Activated CD8-positive, alpha-beta memory T cell treated with anti-CD3 and anti-CD28 coated beads for 48 hours (primary cell): ENCODE measurements around the gene NKX2-2.

Source experiments
- DNase-seq, 3 experiments: peaks; one replicate each; pipeline ENCODE4 v3.0.0-alpha.2; 2020; ENCODE audit warnings: low read depth in 2 of 3, low spot score in 2 of 3

NKX2-2 gene

DNA sequence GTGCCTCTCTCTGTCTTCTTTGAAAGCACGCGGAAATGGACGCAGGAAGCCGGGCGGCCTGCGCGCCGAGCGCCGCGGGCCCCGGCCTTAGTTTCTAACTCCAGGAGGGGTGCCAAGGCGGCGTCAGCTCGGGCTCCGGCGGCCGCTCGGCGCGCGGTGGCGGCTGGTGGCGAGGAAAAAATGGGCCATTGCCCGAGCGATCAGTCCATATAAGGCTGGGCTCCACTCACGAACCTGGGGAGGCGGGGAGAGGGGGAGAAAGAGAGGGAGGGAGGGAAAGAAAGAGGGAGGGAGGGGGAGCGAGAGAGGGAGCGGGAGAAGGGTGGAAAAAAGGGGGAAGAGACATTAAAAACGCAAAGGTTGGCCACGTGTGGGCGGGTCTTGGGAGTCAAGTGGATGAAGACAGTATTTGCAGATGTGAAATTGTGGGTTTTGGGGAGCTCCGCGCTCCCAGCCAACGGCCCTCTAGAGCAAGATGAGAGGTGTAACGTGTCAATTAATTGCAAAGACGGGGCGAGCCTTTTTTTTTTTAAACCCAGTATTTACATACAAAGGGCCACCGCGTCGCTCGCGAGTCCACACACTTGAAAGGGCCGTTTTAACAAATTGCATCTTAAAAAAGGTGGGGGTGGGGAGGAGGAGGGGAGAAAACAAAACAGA lies at the start of gene NKX2-2:
Gene NKX2-2, minus strand, starts transcription at position 184 of the 660 bp plus-strand sequence. CDS start 395 bp downstream, outside the sequence.
- no peak for DNase-seq

GRCh38 chr20:21562656-21563055 lies 48.8 kb upstream of the NKX2-2 start:
- DNase-seq, result no peak

GRCh38 chr20:21559305-21559704 lies 45.4 kb upstream of the NKX2-2 start:
- DNase-seq, result no peak

GRCh38 chr20:21557241-21558020 lies 43.6 kb upstream of the NKX2-2 start:
- DNase-seq, result no peak

DNA sequence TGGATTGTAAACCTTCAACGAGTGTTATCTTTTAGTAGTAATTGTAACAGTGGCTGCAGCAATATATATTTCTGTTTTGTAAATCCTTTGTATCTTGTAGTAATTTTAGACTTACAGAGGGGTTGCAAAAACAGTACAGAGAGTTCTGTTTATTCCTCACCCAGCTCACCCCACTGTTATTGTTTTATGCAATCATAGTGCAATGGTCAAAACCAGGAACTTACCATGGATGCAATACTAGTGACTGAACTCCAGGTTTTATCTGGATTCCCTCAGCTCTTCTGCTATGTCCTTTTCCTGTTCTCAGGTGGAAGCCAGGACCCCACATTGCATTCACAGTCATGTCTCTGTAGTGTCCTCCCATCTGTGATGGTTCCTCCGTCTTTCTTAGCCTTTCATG lies 42.5 kb upstream of the NKX2-2 start:
- DNase-seq, result no peak

DNA sequence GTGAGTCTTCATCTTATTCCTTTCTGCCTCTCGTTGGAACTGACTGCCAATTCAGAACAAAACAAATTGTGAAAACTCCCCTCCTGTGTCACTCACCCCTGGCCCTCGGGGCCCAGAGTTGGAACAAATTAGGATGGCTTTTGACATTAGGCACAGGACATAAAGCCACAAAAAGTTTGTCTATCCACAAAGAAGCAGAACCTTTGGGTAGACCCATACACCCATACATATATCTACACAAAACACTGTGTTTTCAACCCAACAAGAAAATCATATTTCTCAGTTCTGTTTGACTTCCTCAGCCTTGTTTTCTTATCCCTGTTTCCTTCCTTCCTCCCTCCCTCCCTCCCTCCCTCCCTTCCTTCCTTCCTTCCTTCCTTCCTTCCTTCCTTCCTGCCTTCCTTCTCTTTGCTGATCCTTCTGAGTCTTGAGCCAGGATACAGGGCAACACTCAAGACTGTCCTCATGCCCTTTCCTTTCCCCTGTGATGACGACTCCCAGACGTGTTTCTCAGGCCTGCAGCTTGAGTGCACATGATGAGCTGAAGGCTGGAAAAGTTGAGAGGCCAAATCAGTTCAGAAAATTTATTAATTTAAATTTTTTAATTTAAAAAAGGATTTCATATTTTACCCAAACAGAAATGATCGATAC lies 41.7 kb upstream of the NKX2-2 start:
- no peak for DNase-seq

- DNase-seq, result no peak
These were observed 41.1 kb upstream of the NKX2-2 start for GRCh38 chr20:21554985-21555384.

GRCh38 chr20:21554376-21554890 lies 40.6 kb upstream of the NKX2-2 start:
- no peak for DNase-seq

GRCh38 chr20:21550587-21550986 lies 36.7 kb upstream of the NKX2-2 start:
- DNase-seq, result no peak

DNA sequence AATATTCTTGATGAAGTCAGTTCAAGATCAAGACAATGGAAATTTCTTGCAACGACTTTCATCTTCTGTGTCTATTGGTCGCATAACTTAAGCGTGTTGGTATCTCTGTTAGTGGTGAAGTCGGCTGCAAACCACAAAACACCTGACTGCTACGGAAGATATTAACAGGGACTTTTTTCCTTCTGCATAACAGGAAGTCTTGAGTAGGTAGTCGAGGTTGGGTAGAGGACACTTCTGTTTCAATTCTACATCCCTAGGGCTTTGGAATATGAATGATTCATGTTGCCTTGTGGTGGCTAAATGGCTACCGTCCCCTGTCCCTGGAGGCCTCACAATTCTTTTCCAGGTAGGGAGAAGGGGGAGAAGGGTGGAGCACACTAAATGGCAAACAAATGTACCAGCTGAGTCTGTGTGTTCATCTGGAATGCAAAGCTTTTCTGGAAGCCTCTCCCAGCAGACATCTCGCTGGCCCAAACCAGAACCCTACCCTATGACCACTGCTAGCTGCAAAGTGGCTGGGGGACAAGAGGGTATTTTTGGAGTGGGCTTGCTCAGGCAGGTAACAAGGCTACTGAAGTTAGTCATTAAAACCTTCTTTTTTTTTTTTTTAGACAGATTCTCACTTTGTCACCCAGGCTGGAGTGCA lies 34.6 kb upstream of the NKX2-2 start:
- no peak for DNase-seq

- no peak for DNase-seq
These were observed 32.5 kb upstream of the NKX2-2 start for GRCh38 chr20:21546355-21546754.

DNA sequence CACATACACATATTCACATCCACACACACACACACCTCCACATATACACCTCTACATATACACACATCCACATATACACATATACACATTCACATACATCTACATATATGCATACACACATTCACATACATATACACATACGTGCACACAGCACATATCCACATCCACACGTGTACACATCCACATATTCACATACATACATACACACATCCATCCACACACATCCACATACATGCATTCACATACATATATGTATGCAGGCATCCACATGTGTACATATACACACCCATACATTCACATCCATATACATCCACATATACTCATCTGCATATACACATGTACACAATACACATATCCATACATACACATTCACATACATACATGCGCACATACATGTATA lies 25.6 kb upstream of the NKX2-2 start:
- DNase-seq, result no peak

DNA sequence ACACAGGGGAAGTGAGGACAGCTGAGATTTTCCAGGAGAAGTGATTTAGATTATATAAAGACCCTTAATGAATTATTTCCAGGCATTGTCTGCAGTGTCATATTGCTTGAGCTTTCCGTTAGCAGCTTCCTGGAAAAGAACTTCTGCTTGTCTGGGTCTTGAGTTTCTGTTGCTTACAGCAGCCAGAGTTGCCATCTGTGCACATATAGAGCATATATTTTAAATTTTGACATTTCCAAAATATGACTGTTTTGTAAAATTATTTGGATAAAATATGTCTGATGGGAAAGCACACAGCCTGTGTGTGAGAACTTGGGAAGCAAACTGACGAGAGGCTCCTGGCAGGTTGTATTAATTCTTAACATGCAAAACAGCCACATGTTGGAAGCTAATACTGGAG lies 21.0 kb upstream of the NKX2-2 start:
- DNase-seq, result no peak

DNA sequence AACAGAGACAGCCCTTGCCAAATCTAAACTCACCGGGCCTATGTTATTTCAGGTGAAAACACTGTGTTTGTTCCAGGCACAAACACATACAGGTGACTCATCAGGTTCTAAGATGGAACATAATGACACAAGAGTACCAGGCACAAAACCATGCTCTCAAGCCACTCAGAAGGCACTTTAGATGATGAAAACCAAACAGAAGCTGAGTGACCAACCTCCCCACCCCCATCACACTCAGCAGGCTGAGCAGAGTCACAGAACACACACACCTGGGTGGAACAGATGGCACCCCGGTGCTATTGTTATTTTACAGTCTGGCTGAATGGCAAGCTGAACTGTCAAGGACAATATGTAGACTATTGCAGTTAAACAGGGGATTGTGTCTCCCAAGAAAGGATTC lies 20.6 kb upstream of the NKX2-2 start:
- DNase-seq, result no peak

GRCh38 chr20:21529863-21530262 lies 16.0 kb upstream of the NKX2-2 start:
- DNase-seq, result no peak

- no peak for DNase-seq
These were observed 15.0 kb upstream of the NKX2-2 start for GRCh38 chr20:21528870-21529269.

- no peak for DNase-seq
These were observed 14.0 kb upstream of the NKX2-2 start for GRCh38 chr20:21527908-21528307.

- DNase-seq, result no peak
These were observed 12.9 kb upstream of the NKX2-2 start for GRCh38 chr20:21526776-21527175.

DNA sequence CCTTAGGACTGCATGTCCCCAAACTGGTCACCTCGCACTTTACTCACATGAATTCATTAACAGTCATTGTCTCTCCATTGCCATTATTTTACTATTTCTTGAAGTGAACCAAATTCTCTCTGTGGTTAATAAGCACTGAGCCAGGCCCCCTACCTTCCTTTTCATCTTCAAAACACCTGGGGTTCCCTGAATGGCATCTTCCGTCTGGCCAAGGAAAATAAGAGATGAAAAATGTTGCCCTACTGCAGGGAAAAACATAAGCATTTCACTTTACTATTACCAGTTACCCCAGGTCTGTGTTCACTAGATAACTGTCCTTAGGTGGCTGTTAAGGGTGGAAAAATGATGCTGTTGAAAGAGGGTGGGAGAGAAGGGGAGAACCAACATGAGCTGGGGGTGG lies 10.0 kb upstream of the NKX2-2 start:
- DNase-seq, result no peak

- DNase-seq, result no peak
These were observed 9.5 kb upstream of the NKX2-2 start for GRCh38 chr20:21523281-21523868.
